HG03469 (cell line): ENCODE measurements around the gene RYR2.
"Not testable (repeated sequence)": the region's sequence is repeated elsewhere in the genome, so short reads cannot be mapped to it uniquely, and the experiment has no call there.

Experiments used
- ATAC-seq: cut with Tn5 transposase; IDR thresholded peaks from one replicate; pipeline ENCODE4 v1.9.1; 2021; ENCODE audit warnings: mild to moderate bottlenecking, moderate library complexity, moderate number of reproducible peaks; ENCODE audit not compliant: unreplicated experiment

Gene RYR2

GRCh38 chr1:237241038-237241437, 199.1 kb downstream of the RYR2 start:
- ATAC-seq = no peak

DNA sequence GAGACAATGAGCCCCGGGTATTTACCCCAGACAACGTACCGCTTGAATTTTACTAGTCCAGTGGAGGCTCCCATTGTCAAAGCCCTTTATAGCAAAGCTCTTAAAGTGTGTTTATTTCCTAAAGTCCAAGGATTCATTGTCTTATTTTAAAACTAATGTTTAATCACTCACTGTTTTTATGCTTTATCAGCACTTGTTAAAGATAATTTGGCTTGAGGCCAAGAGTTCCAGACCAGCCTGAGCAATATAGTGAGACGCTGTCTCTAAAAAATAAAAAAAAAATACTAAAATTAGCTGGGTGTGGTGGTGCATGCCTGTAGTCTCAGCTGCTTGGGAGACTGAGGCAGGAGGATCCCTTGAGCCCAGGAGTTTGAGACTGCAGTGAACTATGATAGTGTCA, 202.8 kb downstream of the RYR2 start:
- no peak for ATAC-seq

DNA sequence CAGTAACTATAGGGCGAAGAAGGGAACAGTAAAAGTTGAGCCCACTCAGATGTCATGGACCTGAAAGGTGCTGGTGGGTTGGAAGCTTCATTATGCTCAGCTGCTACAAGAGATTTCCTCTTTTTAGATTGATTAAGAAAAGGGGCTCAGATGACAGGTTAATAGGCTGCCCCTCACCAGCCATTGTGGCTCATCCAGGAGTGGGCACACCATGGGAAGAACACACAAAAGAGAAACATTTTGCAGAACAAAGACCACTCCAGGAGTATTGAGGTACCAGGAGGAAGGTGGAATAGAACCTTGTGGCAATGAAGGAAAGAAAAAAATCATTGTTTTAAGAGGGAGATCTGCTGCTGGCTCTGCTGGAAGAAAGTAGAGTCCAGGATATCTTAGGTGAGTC, 205.5 kb downstream of the RYR2 start:
- ATAC-seq = no peak

GRCh38 chr1:237249120-237249519, 207.1 kb downstream of the RYR2 start:
- peak; percentile 64 for ATAC-seq

DNA sequence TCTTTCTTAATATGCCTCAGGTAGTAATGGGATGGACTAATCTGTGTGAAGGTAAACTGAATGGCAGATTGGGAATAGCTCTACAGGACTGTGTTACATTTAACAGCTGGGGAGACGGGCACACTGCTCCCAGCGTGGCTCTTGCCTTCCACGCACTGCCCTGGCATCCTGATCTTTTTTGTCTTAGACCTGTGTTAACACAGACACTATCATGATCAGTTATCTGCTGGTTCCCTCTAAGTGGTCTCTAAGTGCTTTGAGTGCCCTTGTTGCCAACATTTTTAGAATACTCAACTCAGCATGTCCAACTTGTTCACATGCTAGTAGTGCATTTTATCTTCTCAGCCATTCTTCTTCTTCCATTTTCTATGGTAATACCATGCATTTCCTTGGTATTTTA, 208.1 kb downstream of the RYR2 start:
- ATAC-seq = no peak

GRCh38 chr1:237255071-237255470, 213.1 kb downstream of the RYR2 start:
- no peak for ATAC-seq

DNA sequence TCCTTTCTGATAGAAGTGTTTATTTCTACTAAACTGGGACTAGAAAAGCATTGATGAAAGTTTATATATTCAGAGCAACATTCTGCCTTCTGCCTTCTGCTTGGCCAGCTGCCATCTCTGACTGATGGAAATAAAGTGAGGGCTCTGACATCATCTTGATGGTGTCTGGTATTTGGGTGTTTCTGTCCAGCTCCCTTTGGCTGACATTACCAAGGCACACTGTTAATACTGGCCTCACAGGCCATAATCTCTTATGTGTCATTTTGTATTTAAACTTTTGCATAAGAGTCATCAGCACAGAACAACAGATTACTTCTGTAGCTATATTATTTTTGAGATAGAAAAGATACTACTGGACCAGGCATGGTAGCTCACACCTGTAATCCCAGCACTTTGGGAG, 216.9 kb downstream of the RYR2 start:
- no peak for ATAC-seq

- no peak for ATAC-seq
These were observed 219.2 kb downstream of the RYR2 start for GRCh38 chr1:237261198-237261597.

- no peak for ATAC-seq
These were observed 225.8 kb downstream of the RYR2 start for GRCh38 chr1:237267743-237268142.

DNA sequence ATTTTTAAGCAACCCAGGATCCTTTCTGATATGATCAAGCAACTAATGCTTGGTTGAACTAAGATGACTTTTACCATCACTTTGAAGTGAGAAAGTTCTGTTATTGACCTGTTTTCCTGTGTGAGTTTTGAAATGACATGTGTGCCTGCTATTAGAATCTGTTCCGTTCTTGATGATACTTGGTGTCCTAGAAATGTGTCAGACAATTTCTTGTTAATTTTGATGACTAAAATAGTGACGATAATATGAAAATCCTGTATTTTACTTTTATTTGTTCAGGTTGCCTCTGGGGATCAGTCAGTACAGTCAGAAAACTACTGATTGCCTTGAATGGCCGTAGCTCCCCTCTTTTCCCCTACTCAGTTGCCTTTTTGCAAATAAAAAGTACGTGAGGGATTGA, 228.0 kb downstream of the RYR2 start:
- ATAC-seq = peak; percentile 76

DNA sequence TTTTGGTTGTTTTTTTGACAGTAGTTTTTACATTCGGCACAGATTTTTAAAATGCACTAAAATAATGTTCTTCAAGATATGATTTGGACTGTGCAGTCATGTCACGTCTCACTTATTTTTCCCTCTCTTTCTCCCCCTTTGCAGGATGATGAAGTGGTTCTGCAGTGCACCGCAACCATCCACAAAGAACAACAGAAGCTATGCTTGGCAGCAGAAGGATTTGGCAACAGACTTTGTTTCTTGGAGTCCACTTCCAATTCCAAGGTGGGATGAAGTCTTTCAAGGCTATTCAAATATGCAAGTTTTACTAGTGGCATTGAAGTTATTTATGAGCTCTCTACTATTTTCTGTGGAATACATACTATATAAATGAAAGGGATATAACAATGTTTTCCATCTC, 228.4 kb downstream of the RYR2 start:
- no peak for ATAC-seq

DNA sequence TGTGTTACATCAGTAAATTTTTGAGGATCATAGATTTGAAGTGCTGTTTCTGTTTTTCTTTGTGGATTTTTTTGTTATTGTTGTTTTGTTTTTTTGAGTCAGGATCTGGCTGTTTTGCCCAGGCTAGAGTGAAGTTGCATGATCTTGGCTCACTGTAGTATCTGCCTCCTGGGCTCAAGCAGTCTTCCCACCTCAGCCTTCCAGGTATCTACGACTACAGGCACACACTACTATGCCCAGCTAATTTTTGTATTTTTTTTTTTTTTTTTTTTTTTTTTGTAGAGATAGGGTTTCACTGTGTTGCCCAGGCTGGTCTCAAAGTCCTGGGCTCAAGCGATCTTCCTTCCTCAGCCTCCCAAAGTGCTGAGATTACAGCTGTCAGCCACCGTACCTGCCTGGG, 236.0 kb downstream of the RYR2 start:
- ATAC-seq = not testable (repeated sequence)

GRCh38 chr1:237279629-237280028, 237.6 kb downstream of the RYR2 start:
- no peak for ATAC-seq

DNA sequence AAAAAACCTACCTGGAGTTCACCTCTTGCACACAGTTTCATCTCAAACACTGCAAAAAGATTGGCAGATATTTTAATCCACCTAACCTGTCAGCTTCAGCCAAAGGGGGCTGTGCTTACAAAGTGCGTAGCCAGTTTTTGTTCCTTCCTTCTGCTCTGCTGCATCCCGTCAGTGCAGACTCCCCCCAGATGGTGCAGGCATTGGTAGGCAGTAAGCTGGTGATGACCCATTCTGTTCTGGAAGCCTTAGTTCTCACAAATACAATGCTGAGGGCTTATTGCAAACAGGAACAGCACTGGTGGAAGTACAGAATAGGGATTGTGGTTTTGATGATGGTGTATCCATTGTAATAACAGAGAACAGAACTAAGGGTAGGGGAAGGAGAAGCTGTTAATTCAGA, 239.5 kb downstream of the RYR2 start:
- no peak for ATAC-seq

DNA sequence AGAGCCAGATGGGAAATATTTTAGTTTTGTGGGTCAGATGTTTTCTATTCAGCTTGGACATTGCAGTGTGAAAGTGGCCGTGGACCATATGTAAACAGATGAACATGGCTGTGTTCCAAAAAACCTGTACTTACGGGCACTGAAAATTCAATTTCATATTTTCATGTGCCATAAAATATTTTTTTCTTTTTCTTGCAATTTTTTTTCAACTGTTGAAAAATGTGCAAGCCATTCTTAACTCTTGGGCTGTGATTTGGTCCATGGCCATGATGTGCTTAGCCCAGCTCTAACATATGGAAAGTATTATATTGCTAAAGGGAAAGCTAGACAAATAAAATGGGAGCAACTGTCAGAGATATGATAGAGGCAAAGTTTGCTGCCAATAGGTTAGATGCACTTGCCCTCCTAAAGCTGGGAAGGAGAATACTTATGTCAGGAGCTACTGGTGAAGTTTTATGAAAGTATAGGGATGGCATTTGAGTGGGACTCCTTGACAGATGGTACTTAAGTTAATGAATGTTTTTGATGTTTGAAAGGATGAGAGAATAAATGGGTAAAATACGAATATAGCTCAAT, 240.3 kb downstream of the RYR2 start:
- ATAC-seq = no peak

DNA sequence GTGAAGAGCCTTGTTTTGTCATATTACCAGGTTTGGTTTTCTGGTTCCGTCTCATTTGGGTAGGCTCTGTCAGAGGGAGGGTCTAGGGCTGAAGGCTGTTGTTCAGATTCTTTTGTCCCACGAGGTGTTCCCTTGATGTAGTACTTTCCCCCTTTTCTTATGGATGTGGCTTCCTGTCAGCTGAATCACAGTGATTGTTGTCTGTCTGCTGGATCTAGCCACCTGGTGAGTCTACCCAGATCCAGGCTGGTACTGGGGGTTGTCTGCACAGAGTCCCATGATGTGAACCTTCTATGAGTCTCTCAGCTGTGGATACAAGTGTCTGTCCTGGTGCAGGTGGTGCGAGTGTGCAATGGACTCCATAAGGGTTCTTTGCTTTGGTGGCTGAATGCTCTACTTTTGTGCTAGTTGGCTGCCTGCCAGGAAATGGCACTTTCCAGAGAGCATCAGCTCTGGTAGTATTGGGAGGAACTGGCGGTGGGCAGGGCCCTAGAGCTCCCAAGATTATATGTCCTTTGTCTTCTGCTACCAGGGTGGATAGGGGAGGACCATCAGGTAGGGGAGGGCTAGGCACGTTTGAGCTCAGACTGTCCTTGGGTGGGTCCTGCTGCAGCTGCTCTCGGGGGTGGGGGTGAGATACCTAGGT, 246.0 kb downstream of the RYR2 start:
- no peak for ATAC-seq

GRCh38 chr1:237293804-237294203, 251.8 kb downstream of the RYR2 start:
- ATAC-seq = no peak

GRCh38 chr1:237296861-237297260, 254.9 kb downstream of the RYR2 start:
- no peak for ATAC-seq

GRCh38 chr1:237300642-237301041, 258.7 kb downstream of the RYR2 start:
- no peak for ATAC-seq

DNA sequence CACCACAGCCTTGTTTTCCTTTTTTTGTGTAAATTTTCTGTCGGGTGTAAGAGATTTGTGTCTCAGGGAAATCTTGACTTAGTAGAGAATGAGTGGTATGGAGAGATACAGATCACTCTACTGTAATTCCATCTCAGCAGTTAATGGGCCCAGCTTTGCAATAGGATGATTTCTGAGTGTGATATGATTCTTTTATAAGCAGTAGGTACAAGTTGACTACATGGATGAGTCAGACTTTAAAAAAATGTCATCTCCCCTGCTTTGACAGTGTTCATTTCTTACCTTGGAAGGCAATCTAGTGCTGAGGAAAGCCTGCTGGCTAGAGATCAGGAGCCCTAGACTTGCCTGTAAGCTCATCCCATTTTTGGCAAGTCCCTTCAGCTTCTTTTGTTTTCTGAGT, 261.9 kb downstream of the RYR2 start:
- ATAC-seq = no peak

- ATAC-seq = no peak
These were observed 264.7 kb downstream of the RYR2 start for GRCh38 chr1:237306726-237307125.

DNA sequence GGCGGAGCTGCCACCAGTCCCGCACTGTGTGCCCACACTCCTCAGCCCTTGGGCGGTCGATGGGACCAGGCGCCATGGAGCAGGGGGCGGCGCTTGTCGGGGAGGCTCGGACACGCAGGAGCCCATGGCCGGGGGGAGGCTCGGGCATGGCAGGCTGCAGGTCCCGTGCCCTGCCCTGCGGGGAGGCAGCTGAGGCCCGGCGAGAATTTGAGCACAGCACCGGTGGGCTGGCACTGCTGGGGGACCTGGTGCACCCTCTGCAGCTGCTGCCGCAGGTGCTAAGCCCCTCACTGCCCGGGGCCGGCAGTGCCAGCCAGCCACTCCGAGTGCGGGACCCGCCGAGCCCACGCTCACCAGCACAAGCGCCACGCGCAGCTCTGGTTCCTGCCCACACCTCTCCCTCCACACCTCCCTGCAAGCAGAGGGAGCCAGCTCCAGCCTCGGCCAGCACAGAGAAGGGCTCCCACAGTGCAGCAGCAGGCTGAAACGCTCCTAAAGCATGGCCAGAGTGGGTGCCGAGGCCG, 267.7 kb downstream of the RYR2 start:
- no peak for ATAC-seq

DNA sequence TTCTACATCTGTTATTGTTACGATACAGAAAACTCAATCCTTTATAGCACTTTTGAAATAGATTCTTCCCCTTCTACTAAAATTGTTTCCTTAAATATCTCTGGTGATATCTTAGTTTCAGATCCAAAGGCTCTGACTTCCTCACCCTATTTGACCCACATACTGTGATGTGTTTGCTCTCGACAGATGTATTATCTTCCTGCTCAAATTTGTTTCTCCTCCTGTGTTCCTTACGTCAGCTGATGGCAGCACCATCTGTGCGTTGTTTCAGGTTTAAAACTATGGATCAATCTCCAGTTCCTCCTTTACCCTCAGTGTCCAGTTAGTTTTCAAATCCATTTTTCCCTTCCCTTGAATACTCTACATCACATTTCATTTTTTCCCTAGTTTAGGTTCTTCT, 274.4 kb downstream of the RYR2 start:
- no peak for ATAC-seq
